ENCODE measurements around the gene WEE1.
"Not testable (repeated sequence)": the region's sequence is repeated elsewhere in the genome, so short reads cannot be mapped to it uniquely, and the experiment has no call there.

The WEE1 gene

DNA sequence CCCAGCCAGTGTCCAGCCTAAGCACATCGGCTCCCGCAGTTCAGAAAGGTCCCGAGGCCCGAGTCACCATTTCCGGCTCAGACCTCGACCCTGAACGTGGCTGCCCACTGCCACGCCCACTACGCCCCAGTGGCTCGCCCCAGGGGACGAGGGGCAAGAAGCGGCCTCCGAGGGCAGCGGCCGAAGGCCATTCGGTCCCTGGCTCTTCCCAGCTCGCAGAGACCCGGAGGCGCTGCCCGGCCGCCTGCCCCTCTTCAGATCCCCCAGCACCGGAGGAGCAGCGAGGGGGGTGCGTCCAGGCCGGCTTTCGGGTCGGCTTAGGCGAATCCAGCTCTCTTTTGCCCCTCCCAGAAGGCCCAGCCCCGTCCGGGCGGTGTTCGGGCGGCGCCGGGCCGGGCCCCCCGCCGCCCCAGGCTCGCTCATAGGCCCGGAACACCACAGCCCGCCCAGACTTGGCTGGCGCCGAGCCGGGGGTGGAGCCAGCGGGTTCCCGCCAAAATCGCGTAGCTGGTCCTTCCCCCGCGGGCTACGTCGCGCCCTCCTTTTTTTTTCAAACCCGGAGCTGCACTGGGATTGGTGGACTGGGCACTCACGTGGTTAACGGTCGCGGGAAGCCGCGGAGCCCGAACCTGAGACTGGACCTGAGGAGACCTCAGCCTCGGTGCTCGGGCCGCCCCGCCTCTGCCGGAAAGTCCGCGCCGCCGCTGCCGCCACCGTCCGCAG lies at the start of gene WEE1:
Gene WEE1 (plus strand): TSS at position 619 of the 723 bp plus-strand sequence. CDS start 264 bp downstream, outside the sequence.
- TF ChIP-seq POLR2A (IDR thresholded peaks at IDR 0.05; ENCODE audit: low read length) (peak; percentile 90), GATA1 (IDR thresholded peaks at IDR 0.05; ENCODE audit: low read depth, low read length) (no peak)
- DNase-seq: peak; percentile 98 to 99

DNA sequence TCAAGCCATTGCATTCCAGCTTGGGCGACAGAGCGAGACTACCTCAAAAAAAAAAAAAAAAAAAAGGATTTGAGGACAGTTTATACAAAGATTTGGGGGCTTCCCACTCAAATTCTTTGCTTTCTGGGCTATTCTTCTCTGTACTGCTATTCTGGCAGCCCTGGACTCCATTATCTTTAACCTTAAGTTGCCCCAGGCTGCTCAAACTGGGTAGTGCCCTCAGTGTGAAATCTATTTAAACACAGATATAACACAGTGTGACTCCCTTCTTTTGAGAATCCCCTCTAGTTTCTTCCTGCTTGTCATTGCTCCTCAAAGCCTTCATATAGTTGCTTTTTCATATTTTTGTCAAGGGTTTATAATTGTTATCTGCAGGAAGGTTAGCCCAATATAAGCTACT lies 49.5 kb upstream of the WEE1 start:
- DNase-seq: no peak
- TF ChIP-seq POLR2A (IDR thresholded peaks at IDR 0.05; ENCODE audit: low read length) (no peak), GATA1 (IDR thresholded peaks at IDR 0.05; ENCODE audit: low read depth, low read length) (no peak)

DNA sequence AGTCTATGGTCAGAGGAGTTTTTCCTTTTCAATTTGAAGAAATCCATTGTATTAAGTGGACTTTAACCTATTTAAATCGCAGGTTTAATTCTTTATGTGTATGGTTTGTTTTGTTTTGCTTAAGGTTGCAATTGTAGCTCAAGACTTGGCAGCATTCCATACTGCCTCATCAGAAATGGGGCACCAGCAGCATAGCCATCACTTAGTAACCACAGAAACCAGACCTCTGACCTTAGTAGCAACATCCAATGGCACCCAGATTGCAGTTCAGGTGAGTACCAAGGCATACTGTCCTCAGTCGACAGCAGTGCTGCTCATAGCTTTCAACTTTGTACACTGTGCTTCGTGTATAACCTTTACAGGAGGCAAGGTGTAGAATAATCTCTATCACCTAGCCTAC lies 48.4 kb upstream of the WEE1 start:
- no peak for DNase-seq
- TF ChIP-seq GATA1 (IDR thresholded peaks at IDR 0.05; ENCODE audit: low read depth, low read length) (no peak), POLR2A (IDR thresholded peaks at IDR 0.05; ENCODE audit: low read length) (no peak)

DNA sequence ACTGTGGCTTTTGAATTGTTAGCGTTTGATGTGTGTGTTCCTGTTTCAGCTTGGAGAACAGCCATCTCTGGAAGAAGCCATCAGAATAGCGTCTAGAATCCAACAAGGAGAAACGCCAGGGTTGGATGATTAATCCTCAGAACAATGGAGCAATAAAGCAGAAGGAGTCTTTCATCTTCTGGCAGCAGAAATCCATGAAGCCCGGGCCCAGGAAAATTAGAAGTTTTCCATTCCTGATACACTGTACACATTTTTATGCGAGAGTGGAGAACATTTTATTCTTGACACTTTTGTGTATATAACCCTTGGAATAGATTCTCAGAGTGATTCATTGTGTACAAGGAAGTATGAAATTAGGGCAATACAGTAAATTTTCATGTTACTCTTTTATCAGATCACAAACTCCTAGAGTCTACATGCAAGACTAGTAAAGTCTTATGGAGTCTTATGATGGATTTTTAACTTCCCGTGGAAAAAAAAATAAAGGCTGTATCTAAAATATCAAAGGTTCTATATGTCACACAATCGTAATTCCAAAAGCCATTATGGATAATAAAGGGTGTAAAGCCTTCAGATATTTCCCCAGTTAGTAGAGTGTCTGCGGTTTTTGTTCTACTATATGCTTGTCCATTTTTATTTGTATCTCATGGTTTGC lies 45.9 kb upstream of the WEE1 start:
- TF ChIP-seq GATA1 (IDR thresholded peaks at IDR 0.05; ENCODE audit: low read depth, low read length): no peak
- TF ChIP-seq POLR2A (IDR thresholded peaks at IDR 0.05; ENCODE audit: low read length): no peak
- DNase-seq: no peak

DNA sequence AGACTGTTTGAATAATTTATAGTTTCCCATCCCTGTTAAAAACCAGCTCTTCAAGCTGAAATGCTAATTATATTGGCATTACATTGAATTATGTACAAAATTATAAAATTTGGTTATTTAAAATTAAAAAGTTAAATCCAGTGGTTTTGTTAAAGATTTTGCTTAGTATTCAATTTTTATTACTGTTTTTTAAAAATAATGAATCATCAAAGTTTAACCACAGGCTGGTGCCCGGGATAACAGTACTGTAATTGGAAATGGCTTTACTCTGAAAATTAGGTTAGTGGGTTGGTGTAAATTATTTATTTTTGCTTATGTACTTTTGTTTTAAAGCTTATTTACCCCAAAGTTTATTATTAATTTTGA lies 45.4 kb upstream of the WEE1 start:
- no peak for TF ChIP-seq POLR2A (IDR thresholded peaks at IDR 0.05; ENCODE audit: low read length)
- no peak for DNase-seq

DNA sequence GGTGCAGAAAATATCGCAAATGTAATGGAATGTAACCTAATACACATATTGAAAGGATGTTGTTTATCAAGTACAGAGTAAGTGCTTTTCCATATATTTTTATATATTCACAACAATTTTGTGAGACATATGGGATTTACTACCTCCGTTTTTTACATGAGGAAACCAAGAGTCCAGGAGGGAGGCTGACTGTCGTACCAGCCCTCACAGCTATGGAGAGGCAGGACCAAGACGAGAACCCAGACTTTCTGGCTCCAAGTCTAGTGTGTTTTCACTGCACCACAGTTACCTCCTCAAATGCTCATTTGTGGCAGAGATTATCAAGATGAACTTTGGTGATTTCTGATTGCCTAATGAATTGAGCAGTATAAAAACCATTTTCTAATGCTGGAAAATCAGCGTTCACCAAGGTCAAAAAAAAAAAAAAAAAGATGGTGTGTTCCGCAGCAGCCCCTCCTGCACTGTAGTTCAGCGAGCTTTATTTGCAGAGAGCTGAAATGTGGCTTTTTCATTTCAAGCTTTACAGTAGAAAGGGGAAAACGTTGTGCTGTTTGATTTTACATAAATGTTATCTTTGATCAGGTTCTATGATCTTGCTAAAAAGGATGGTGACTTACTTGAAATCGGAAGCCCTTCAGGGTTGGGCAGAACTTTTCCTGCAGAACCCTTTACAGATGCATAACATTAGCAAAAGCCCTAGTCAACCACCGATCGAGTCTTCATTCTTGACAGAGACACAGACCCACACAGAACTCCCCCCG lies 44.7 kb upstream of the WEE1 start:
- TF ChIP-seq GATA1 (IDR thresholded peaks at IDR 0.05; ENCODE audit: low read depth, low read length): no peak
- no peak for TF ChIP-seq POLR2A (IDR thresholded peaks at IDR 0.05; ENCODE audit: low read length)

DNA sequence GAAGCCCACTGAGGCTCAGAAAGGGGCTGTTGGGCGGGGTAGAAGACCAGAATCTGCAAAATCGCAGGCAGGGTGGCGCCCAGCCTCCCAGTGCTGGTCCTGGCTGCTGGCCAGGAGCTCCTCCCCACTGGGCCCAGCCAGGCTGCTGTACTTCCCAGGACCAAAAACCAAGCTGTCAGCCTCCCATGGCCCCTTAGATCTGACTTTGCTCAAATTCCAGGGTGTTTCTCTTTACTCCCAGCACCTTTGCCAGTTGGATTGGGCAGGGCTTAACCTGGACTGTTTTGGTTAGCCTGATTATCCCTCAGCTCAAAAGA lies 44.2 kb upstream of the WEE1 start:
- TF ChIP-seq GATA1 (IDR thresholded peaks at IDR 0.05; ENCODE audit: low read depth, low read length): no peak
- no peak for TF ChIP-seq POLR2A (IDR thresholded peaks at IDR 0.05; ENCODE audit: low read length)
- peak; percentile 85 to 89 for DNase-seq

More for the DNA sequence above, 44.7 kb upstream of the WEE1 start:
- no peak for DNase-seq

DNA sequence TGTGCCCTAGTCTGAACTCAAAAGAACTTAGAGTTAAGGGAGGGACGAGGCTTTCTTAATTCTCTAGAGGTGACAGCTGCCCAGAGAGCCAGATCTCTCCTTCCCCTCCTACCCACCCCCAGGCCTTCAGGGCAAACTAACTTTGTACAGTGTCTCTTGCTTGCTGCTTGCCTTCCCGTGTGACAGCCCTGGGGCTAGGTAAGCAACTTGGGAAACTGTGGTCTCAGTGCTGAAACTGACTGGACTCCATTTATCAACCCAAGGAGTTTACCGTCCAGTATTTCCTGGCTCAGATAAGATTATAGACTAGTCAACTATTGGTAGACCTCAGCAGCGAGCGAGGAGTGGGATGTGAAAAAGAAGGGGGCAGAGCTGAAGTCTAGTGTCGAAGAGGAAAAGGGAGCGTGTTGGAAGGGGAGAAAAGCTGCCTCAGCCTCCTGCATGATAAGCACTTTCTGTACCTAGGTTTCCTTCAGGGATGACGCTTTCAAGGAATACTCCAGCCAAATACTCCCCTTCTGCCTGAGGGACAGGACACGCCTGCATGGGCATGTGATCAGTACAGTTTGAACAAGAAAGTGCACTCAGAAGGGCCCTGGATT lies 43.3 kb upstream of the WEE1 start:
- TF ChIP-seq GATA1 (IDR thresholded peaks at IDR 0.05; ENCODE audit: low read depth, low read length) (no peak), POLR2A (IDR thresholded peaks at IDR 0.05; ENCODE audit: low read length) (no peak)
- DNase-seq: peak; percentile 39 to 58

- no peak for DNase-seq
- TF ChIP-seq GATA1 (IDR thresholded peaks at IDR 0.05; ENCODE audit: low read depth, low read length) (no peak), POLR2A (IDR thresholded peaks at IDR 0.05; ENCODE audit: low read length) (no peak)
These were observed 42.4 kb upstream of the WEE1 start for GRCh38 chr11:9530901-9531625.

DNA sequence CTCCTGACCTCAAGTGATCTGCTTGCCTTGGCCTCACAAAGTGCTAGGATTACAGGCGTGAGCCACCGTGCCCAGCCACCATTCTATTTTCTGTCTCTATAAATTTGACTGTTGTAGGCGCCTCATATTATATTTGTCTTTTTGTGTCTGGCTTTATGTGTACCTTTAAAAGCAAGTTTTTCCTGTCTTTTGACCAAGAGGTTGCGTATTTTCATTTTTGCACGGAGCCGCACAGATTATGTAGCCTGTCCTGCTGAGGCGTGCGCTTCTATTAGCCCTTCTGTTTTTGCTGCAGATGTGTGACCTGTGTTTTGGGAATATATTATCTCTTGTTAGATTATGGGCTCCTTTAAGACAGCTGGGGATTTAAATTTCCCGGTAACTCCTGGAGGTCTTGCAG lies 40.4 kb upstream of the WEE1 start:
- no peak for DNase-seq
- TF ChIP-seq GATA1 (IDR thresholded peaks at IDR 0.05; ENCODE audit: low read depth, low read length) (no peak), POLR2A (IDR thresholded peaks at IDR 0.05; ENCODE audit: low read length) (no peak)

- no peak for DNase-seq
- no peak for TF ChIP-seq POLR2A (IDR thresholded peaks at IDR 0.05; ENCODE audit: low read length)
- TF ChIP-seq GATA1 (IDR thresholded peaks at IDR 0.05; ENCODE audit: low read depth, low read length): no peak
These were observed 39.6 kb upstream of the WEE1 start for GRCh38 chr11:9533736-9534473.

GRCh38 chr11:9535189-9535781 lies 38.2 kb upstream of the WEE1 start:
- DNase-seq: peak; percentile 79 to 88
- TF ChIP-seq GATA1 (IDR thresholded peaks at IDR 0.05; ENCODE audit: low read depth, low read length): no peak

DNA sequence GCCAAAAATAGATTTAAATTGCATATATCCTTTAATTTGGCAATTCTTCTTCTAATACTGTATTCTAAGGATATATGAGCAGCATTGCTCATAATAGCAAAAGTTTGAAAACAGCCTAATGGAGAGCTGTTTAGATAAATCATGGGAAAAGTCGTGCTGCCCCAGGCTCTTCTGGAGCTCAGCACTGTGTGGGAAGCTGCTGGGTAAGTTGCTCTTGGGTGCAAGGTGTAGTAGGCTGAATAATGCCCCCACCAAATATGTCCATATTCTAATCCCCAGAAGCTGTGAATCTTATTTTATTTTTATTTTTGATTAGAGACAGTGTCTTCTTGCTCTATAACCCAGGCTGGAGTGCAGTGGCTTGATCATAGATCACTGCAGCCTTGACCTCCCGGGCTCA lies 34.9 kb upstream of the WEE1 start:
- no peak for TF ChIP-seq POLR2A (IDR thresholded peaks at IDR 0.05; ENCODE audit: low read length)
- no peak for TF ChIP-seq GATA1 (IDR thresholded peaks at IDR 0.05; ENCODE audit: low read depth, low read length)
- DNase-seq: no peak

GRCh38 chr11:9549216-9549615 lies 24.3 kb upstream of the WEE1 start:
- DNase-seq: not testable (repeated sequence)

Measured in erythroblast (primary cell).